ENCODE data around the gene ANKRD31. TPM values are rescaled to one million over a fixed set of nuclear protein-coding genes. Genes with fewer than 3 reads are reported as not detected.
"Not testable (repeated sequence)": the region's sequence is repeated elsewhere in the genome, so short reads cannot be mapped to it uniquely, and the experiment has no call there.

Gene ANKRD31
- total RNA-seq, 1 experiment from 2014 or later: 0.48 TPM

DNA sequence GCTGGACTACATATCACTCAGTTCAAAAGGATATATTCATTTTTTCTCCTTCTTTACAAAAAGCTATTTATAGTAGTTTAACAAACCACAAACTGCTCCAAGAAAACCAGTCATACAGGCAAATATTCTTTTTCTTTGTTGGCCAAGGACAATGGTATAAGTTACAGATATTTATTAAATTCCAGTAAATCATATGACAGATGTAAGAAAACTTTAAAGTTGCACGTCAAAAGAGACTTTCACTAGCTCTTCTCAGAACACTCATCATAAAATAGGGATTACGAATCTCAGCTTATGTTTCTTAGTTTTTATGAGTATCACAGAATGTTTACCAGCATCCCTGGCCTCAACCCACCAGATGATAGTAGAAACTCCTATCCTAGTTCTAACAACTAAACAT lies 67.2 kb downstream of the ANKRD31 start:
- no peaks in the 10 kb centered on the region for H3K36me3 ChIP-seq (ENCODE audit: low read depth)
- H4K20me1 ChIP-seq (ENCODE audit: insufficient read depth): no peaks in the 10 kb centered on the region
- TF ChIP-seq, protein P1, sequence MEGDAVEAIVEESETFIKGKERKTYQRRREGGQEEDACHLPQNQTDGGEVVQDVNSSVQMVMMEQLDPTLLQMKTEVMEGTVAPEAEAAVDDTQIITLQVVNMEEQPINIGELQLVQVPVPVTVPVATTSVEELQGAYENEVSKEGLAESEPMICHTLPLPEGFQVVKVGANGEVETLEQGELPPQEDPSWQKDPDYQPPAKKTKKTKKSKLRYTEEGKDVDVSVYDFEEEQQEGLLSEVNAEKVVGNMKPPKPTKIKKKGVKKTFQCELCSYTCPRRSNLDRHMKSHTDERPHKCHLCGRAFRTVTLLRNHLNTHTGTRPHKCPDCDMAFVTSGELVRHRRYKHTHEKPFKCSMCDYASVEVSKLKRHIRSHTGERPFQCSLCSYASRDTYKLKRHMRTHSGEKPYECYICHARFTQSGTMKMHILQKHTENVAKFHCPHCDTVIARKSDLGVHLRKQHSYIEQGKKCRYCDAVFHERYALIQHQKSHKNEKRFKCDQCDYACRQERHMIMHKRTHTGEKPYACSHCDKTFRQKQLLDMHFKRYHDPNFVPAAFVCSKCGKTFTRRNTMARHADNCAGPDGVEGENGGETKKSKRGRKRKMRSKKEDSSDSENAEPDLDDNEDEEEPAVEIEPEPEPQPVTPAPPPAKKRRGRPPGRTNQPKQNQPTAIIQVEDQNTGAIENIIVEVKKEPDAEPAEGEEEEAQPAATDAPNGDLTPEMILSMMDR (conservative IDR thresholded peaks at IDR 0.05): no peak
- TF ChIP-seq EZH2 (IDR thresholded peaks at IDR 0.05; ENCODE audit: low read depth): no peak
- no peak for DNase-seq
- H3K79me2 ChIP-seq (ENCODE audit: low read depth): no peaks in the 10 kb centered on the region
- H3K4me3 ChIP-seq: no peak overlapping the region
- no peaks in the 10 kb centered on the region for H3K9me3 ChIP-seq (ENCODE audit: insufficient read depth, low read depth)
- H3K27me3 ChIP-seq (ENCODE audit: insufficient read depth, low read depth): no peaks in the 10 kb centered on the region
- intact Hi-C loops (cut with micrococcal nuclease; ENCODE audit: unreplicated experiment): no loop called here
- no TSS peak for BruUV-seq (replicated peaks)
- no peaks in the 10 kb centered on the region for H3K4me1 ChIP-seq (replicated peaks; ENCODE audit: insufficient read depth)
- H2AFZ ChIP-seq: no peak overlapping the region
- H3K27ac ChIP-seq: no peak overlapping the region
- ChIA-PET CTCF (no interaction called here), POLR2A (ENCODE audit: unreplicated experiment) (interaction anchor here (0.6 kb wide), 1 partner anchor 78 kb away, joined by 3 read pairs; no protein-coding TSS in a partner anchor)
- no peaks in the 10 kb centered on the region for H3K9me2 ChIP-seq (ENCODE audit: insufficient read depth)
- no peak overlapping the region for H3K4me2 ChIP-seq
- H3F3A ChIP-seq (ENCODE audit: insufficient read depth, low read depth): no peaks in the 10 kb centered on the region

DNA sequence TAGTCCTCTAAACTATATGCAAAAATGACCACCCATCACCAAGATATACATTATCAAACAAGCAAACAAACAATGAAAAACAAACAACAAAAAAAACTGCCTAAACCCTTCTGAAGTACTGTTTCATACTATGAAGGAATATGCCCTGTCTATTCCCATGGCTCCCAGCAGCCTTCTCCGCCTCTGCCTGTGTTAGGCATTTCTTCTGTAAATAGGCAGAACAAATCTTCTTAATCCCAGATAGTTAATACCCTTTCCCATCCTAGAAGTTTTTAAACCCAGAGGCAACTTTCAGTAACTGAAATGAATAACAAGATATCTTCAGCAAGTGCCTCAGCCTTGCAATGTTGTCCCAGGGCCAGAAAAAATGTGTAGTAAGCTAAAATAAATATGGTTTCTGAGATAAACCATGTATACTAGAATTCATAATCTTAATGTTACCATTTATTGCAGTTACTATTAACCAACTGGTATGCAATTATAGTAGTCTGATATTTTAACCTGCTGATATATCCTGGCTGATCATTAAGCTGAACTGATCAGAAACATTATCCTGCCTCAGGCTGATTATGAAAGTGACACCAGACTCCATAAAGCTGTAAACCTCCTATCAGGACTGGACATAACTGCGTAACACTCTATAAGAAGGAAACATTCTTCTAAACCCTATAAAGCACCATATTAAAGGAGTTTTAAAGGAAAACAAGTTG lies 68.5 kb downstream of the ANKRD31 start:
- no TSS peak for BruUV-seq (replicated peaks)
- TF ChIP-seq EZH2 (IDR thresholded peaks at IDR 0.05; ENCODE audit: low read depth): no peak
- TF ChIP-seq, protein P1 (conservative IDR thresholded peaks at IDR 0.05): no peak; the same call in 1 of the 2 replicates
- CTCF ChIA-PET: no interaction called here
- DNase-seq: no peak
- POLR2A ChIA-PET (ENCODE audit: unreplicated experiment): no interaction called here
- Histone ChIP-seq H3K4me1 (replicated peaks; ENCODE audit: insufficient read depth) (no peaks in the 10 kb centered on the region), H3K27me3 (ENCODE audit: insufficient read depth, low read depth) (no peaks in the 10 kb centered on the region), H3K9me2 (ENCODE audit: insufficient read depth) (no peaks in the 10 kb centered on the region), H3K4me2 (no peak overlapping the region), H2AFZ (no peak overlapping the region), H3K36me3 (ENCODE audit: low read depth) (no peaks in the 10 kb centered on the region), H4K20me1 (ENCODE audit: insufficient read depth) (no peaks in the 10 kb centered on the region), H3K9me3 (ENCODE audit: insufficient read depth, low read depth) (no peaks in the 10 kb centered on the region), H3K27ac (no peak overlapping the region), H3F3A (ENCODE audit: insufficient read depth, low read depth) (no peaks in the 10 kb centered on the region), H3K4me3 (no peak overlapping the region), H3K79me2 (ENCODE audit: low read depth) (no peaks in the 10 kb centered on the region)
- intact Hi-C loops (cut with micrococcal nuclease; ENCODE audit: unreplicated experiment): no loop called here

DNA sequence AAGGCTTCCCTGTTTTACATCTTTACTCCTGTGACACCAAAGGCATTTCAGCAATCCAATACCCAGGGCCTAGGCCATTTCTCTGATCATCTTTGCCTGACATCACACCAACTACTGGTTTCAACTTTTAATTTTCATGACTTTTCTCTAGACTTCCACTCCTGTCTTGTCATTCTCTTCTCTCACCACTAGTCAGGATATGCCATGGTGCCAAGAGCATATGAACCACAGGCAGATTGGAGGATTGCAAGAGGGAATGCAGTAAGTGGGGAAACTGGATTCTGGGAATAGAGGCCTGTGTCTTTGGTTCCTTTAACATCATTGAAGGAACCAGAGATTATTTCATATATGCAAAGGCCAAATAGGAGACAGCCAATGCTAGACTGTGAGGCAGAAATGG lies 69.3 kb downstream of the ANKRD31 start:
- Histone ChIP-seq H3F3A (ENCODE audit: insufficient read depth, low read depth) (no peaks in the 10 kb centered on the region), H2AFZ (no peak overlapping the region), H3K27ac (no peak overlapping the region), H3K4me2 (no peak overlapping the region), H3K36me3 (ENCODE audit: low read depth) (no peaks in the 10 kb centered on the region), H3K79me2 (ENCODE audit: low read depth) (no peaks in the 10 kb centered on the region), H3K4me1 (replicated peaks; ENCODE audit: insufficient read depth) (no peaks in the 10 kb centered on the region), H3K4me3 (no peak overlapping the region), H4K20me1 (ENCODE audit: insufficient read depth) (no peaks in the 10 kb centered on the region), H3K9me2 (ENCODE audit: insufficient read depth) (no peaks in the 10 kb centered on the region; the same call in 1 of the 2 replicates), H3K27me3 (ENCODE audit: insufficient read depth, low read depth) (no peaks in the 10 kb centered on the region), H3K9me3 (ENCODE audit: insufficient read depth, low read depth) (no peaks in the 10 kb centered on the region; the same call in 1 of the 2 replicates)
- intact Hi-C loops (cut with micrococcal nuclease; ENCODE audit: unreplicated experiment): no loop called here
- DNase-seq: no peak
- BruUV-seq (replicated peaks): no TSS peak
- no peak for TF ChIP-seq EZH2 (IDR thresholded peaks at IDR 0.05; ENCODE audit: low read depth)
- TF ChIP-seq, protein P1 (conservative IDR thresholded peaks at IDR 0.05): peak; percentile 29
- CTCF ChIA-PET: no interaction called here
- POLR2A ChIA-PET (ENCODE audit: unreplicated experiment): no interaction called here

DNA sequence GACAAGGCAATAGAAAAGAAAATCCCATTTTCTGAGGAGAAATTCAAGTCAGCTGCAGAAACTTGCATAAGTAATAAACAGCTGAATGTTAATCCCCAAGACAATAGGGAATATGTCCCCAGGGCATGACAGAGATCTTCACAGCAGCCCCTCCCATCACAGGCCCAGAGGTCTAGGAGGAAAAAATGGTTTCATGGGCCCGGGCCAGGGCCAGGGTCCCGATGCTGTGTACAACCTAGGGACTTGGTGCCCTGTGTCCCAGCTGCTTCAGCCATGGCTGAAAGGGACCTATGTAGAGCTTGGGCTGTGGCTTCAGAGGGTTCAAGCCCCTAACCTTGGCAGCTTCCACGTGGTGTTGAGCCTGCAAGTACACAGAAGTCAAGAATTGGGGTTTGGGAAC lies 75.2 kb downstream of the ANKRD31 start:
- H3F3A ChIP-seq (ENCODE audit: insufficient read depth, low read depth); H3K4me3 ChIP-seq; H3K4me2 ChIP-seq; intact Hi-C loops (cut with micrococcal nuclease; ENCODE audit: unreplicated experiment); H2AFZ ChIP-seq; CTCF ChIA-PET; H3K27ac ChIP-seq; H3K79me2 ChIP-seq (ENCODE audit: low read depth); H3K4me1 ChIP-seq (replicated peaks; ENCODE audit: insufficient read depth); BruUV-seq (replicated peaks); H4K20me1 ChIP-seq (ENCODE audit: insufficient read depth); POLR2A ChIA-PET (ENCODE audit: unreplicated experiment); H3K36me3 ChIP-seq (ENCODE audit: low read depth); H3K9me2 ChIP-seq (ENCODE audit: insufficient read depth); DNase-seq; H3K27me3 ChIP-seq (ENCODE audit: insufficient read depth, low read depth): not testable (repeated sequence)
- H3K9me3 ChIP-seq (ENCODE audit: insufficient read depth, low read depth): peaks cover 14% of the 10 kb centered on the region

Data from PC-9 (cell line).